ENCODE data around the gene ODC1.
"Not testable (repeated sequence)": the region's sequence is repeated elsewhere in the genome, so short reads cannot be mapped to it uniquely, and the experiment has no call there.

Gene ODC1

GRCh38 chr2:10444463-10444862, 3.7 kb downstream of the ODC1 start:
- no peak for TF ChIP-seq ZNF626 (tag by site-specific recombination; IDR thresholded peaks at IDR 0.05)
- no peak for TF ChIP-seq ZNF26 (tag by site-specific recombination; IDR thresholded peaks at IDR 0.05)
- no peak for TF ChIP-seq ZNF596 (tag by site-specific recombination; IDR thresholded peaks at IDR 0.05)
- no peak for TF ChIP-seq ZSCAN18 (tag by site-specific recombination; IDR thresholded peaks at IDR 0.05)
- no peak for TF ChIP-seq BCL11A (tag by site-specific recombination; IDR thresholded peaks at IDR 0.05; ENCODE audit: low read depth)
- no peak for TF ChIP-seq HIC1 (tag by site-specific recombination; IDR thresholded peaks at IDR 0.05)
- no peak for TF ChIP-seq ZNF510 (tag by site-specific recombination; IDR thresholded peaks at IDR 0.05; ENCODE audit: insufficient replicate concordance)
- TF ChIP-seq REST (tag by site-specific recombination; IDR thresholded peaks at IDR 0.05) = no peak
- no peak for TF ChIP-seq MEIS1 (CRISPR knock-in tag; IDR thresholded peaks at IDR 0.05; ENCODE audit: borderline replicate concordance)
- TF ChIP-seq ZNF664 (tag by site-specific recombination; IDR thresholded peaks at IDR 0.05) = no peak
- H3K9me3 ChIP-seq (ENCODE audit: control insufficient read depth, insufficient read depth, low read depth, low read length) = no peaks in the 10 kb centered on the region
- H3K4me1 ChIP-seq (ENCODE audit: control insufficient read depth, insufficient read depth, low read length) = peaks cover 5% of the 10 kb centered on the region
- CTCF ChIA-PET = interaction anchor here (1.3 to 6.5 kb wide), 3 partner anchors 10 to 36 kb away, joined by 3 to 57 read pairs (median 3); no protein-coding TSS in a partner anchor
- no peak overlapping the region for H3K27ac ChIP-seq (ENCODE audit: extremely low read depth, low read depth, low read length)
- peaks cover 42 to 60% of the 10 kb centered on the region in 2 experiments for H3K36me3 ChIP-seq (ENCODE audit: control insufficient read depth in 2 of 2, insufficient read depth in 1 of 2, low read length in 2 of 2)
- POLR2A ChIA-PET = no interaction called here
- no peak overlapping the region for H3K4me3 ChIP-seq (ENCODE audit: low read depth, low read length)

- H3K4me3 ChIP-seq (ENCODE audit: low read depth, low read length); H3K9me3 ChIP-seq (ENCODE audit: control insufficient read depth, insufficient read depth, low read depth, low read length); H3K4me1 ChIP-seq (ENCODE audit: control insufficient read depth, insufficient read depth, low read length); POLR2A ChIA-PET; H3K27ac ChIP-seq (ENCODE audit: extremely low read depth, low read depth, low read length): not testable (repeated sequence)
- peaks cover 42 to 70% of the 10 kb centered on the region in 2 experiments for H3K36me3 ChIP-seq (ENCODE audit: control insufficient read depth in 2 of 2, insufficient read depth in 1 of 2, low read length in 2 of 2)
- CTCF ChIA-PET = interaction anchor here (0.9 to 6.5 kb wide), 3 partner anchors 9 to 642 kb away, joined by 3 to 57 read pairs (median 3); no protein-coding TSS in a partner anchor
- TF ChIP-seq ZNF121 (tag by site-specific recombination; IDR thresholded peaks at IDR 0.05) = peak; percentile 72
Measured at GRCh38 chr2:10442469-10443126, 5.5 kb downstream of the ODC1 start.

GRCh38 chr2:10441948-10442347, 6.2 kb downstream of the ODC1 start:
- H3K4me1 ChIP-seq (ENCODE audit: control insufficient read depth, insufficient read depth, low read length) = peaks cover 5% of the 10 kb centered on the region
- no peaks in the 10 kb centered on the region for H3K9me3 ChIP-seq (ENCODE audit: control insufficient read depth, insufficient read depth, low read depth, low read length)
- ChIA-PET CTCF (interaction anchor here (0.9 kb wide), 1 partner anchor 370 kb away, joined by 3 read pairs; no protein-coding TSS in a partner anchor), POLR2A (no interaction called here)
- H3K36me3 ChIP-seq (ENCODE audit: control insufficient read depth in 2 of 2, insufficient read depth in 1 of 2, low read length in 2 of 2) = peaks cover 42 to 70% of the 10 kb centered on the region in 2 experiments
- no peak overlapping the region for H3K4me3 ChIP-seq (ENCODE audit: low read depth, low read length)
- no peak overlapping the region for H3K27ac ChIP-seq (ENCODE audit: extremely low read depth, low read depth, low read length)
- TF ChIP-seq ZBTB11 (tag by site-specific recombination; conservative IDR thresholded peaks at IDR 0.05; ENCODE audit: low read depth) (no peak), ZNF266 (tag by site-specific recombination; IDR thresholded peaks at IDR 0.05; ENCODE audit: low read depth) (no peak), ZNF423 (tag by site-specific recombination; IDR thresholded peaks at IDR 0.05) (no peak), ZBTB21 (tag by site-specific recombination; IDR thresholded peaks at IDR 0.05) (no peak), KLF16 (tag by site-specific recombination; IDR thresholded peaks at IDR 0.05) (no peak), ZBTB6 (tag by site-specific recombination; IDR thresholded peaks at IDR 0.05) (no peak)
